Measurements from ENCODE around the gene ACTL10. TPM values are rescaled to one million over a fixed set of nuclear protein-coding genes. Genes with fewer than 3 reads are reported as not detected.

Gene ACTL10
- total and polyA plus RNA-seq, 2 donors from 2014 or later = 1.7 to 3.0 TPM

DNA sequence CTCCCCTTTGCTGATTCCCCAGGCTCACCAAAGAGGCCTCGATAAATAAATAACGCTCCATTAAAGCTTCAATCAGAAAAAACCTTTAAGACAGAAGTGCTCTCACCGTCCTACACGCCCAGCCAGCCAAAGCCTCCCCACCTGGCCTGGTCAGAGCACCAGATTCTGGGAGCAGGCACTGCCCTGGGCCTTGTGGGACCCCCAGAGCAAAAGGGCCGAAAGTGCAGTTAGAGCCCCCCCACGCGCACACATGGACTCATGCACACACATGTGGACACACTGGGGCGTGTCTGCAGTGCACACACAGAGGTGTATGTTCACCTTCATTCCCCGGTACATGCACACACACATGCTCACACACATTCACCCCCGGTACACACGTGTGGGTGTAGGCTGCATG lies 9.4 kb downstream of the ACTL10 start:
- H3K4me1 ChIP-seq (ENCODE audit: control insufficient read depth in 2 of 3, insufficient read depth in 2 of 3, low read depth in 1 of 3, low read length in 3 of 3) = peaks cover 0 to 23% (median 0%) of the 10 kb centered on the region in 3 donors

DNA sequence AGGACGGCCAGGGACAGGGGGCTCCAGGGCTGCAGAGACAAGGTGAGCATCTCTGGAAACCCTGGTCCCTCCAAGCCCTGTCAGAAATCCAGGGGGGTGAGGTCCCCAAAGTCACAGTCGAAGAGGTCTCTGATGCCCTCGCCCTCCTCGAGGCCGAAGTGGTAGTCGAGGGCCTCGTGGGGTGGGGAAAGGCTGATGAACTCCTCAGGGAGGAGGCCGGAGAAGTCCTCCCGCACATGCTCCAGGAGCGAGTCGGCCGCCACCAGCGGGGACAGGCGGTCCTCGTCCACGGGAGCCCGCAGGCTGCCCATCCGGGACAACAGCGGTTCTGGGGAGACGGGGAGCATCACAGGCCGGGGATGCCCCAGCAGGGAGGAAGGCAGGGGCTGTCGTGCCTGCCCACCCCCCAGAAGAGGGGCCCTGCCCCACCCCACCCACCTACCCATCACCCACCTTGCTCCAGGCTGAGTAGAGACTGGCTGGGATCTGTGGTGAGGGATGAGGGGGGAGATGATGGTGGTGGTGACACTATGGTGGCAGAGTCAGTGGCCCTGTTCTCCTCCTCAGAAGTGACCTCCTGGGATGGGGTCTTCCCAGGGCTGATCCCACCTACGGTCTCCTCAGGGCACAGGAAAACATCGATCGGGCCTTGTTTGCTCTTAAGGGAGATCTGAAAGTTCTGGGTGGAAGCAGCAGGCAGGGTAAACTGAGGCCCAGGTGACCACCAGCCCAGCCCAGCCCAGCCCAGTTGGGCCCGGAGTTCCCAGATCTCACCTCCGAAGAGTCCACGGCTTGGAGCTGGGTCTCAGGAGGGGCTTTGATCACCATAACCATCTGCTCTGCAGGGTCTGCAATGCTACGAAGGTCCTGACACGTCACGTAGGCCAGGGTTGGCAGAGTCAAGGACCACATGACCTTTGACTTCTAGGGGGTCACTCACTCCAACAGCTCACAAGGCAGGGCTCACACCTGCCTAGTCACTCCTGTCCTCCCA lies 10.2 kb downstream of the ACTL10 start:
- H3K4me3 ChIP-seq (ENCODE audit: low read length in 3 of 3) = no peak overlapping the region
- H3K36me3 ChIP-seq (ENCODE audit: control insufficient read depth in 2 of 3, insufficient read depth in 3 of 3, low read length in 3 of 3) = no peaks in the 10 kb centered on the region
- H3K9ac ChIP-seq (ENCODE audit: low read length in 3 of 3) = no peak overlapping the region
- no peak overlapping the region for H3K27ac ChIP-seq (ENCODE audit: low read depth in 2 of 2, low read length in 2 of 2)
- TF ChIP-seq CTCF (IDR thresholded peaks at IDR 0.05; ENCODE audit: borderline replicate concordance, extremely low read depth, insufficient read depth) = no peak
- H3K27me3 ChIP-seq (ENCODE audit: control insufficient read depth, insufficient read depth, low read length) = no peaks in the 10 kb centered on the region
- no peak for FAIRE-seq
- H3K4me1 ChIP-seq (ENCODE audit: control insufficient read depth in 2 of 3, insufficient read depth in 2 of 3, low read depth in 1 of 3, low read length in 3 of 3) = peaks cover 0 to 23% (median 0%) of the 10 kb centered on the region in 3 donors
- intact Hi-C loops (cut with DNase I) = no loop called here
- DNase-seq = peak in 2 of 5 donors; percentile 57 to 78
- H3K9me3 ChIP-seq (ENCODE audit: control insufficient read depth in 2 of 3, insufficient read depth in 1 of 3, low read length in 3 of 3) = no peaks in the 10 kb centered on the region

More for the DNA sequence above, 9.4 kb downstream of the ACTL10 start:
- H3K4me3 ChIP-seq (ENCODE audit: low read length in 3 of 3) = no peak overlapping the region
- FAIRE-seq = no peak
- no peaks in the 10 kb centered on the region for H3K9me3 ChIP-seq (ENCODE audit: control insufficient read depth in 2 of 3, insufficient read depth in 1 of 3, low read length in 3 of 3)
- peak in 2 of 5 donors; percentile 52 to 65 for DNase-seq
- no peak overlapping the region for H3K9ac ChIP-seq (ENCODE audit: low read length in 3 of 3)
- no peak for TF ChIP-seq CTCF (IDR thresholded peaks at IDR 0.05; ENCODE audit: borderline replicate concordance, extremely low read depth, insufficient read depth)
- no peaks in the 10 kb centered on the region for H3K36me3 ChIP-seq (ENCODE audit: control insufficient read depth in 2 of 3, insufficient read depth in 3 of 3, low read length in 3 of 3)
- no peaks in the 10 kb centered on the region for H3K27me3 ChIP-seq (ENCODE audit: control insufficient read depth, insufficient read depth, low read length)
- H3K27ac ChIP-seq (ENCODE audit: low read depth in 2 of 2, low read length in 2 of 2) = no peak overlapping the region
- intact Hi-C loops (cut with DNase I) = no loop called here

GRCh38 chr20:33677991-33678702 lies 11.4 kb downstream of the ACTL10 start:
- Histone ChIP-seq H3K9ac (ENCODE audit: low read length in 3 of 3) (no peak overlapping the region), H3K9me3 (ENCODE audit: control insufficient read depth in 2 of 3, insufficient read depth in 1 of 3, low read length in 3 of 3) (no peaks in the 10 kb centered on the region), H3K4me3 (ENCODE audit: low read length in 3 of 3) (no peak overlapping the region), H3K36me3 (ENCODE audit: control insufficient read depth in 2 of 3, insufficient read depth in 3 of 3, low read length in 3 of 3) (no peaks in the 10 kb centered on the region), H3K27ac (ENCODE audit: low read depth in 2 of 2, low read length in 2 of 2) (no peak overlapping the region), H3K4me1 (ENCODE audit: control insufficient read depth in 2 of 3, insufficient read depth in 2 of 3, low read depth in 1 of 3, low read length in 3 of 3) (peaks cover 0 to 14% (median 0%) of the 10 kb centered on the region in 3 donors), H3K27me3 (ENCODE audit: control insufficient read depth, insufficient read depth, low read length) (no peaks in the 10 kb centered on the region)
- no peak for TF ChIP-seq CTCF (IDR thresholded peaks at IDR 0.05; ENCODE audit: borderline replicate concordance, extremely low read depth, insufficient read depth)
- intact Hi-C loops (cut with DNase I) = no loop called here
- DNase-seq (no peak), FAIRE-seq (no peak)

Data from kidney (tissue), 14 donors.